ENCODE results near the gene LCE2B. TPM values are rescaled to one million over a fixed set of nuclear protein-coding genes. Genes with fewer than 3 reads are reported as not detected.
"Not testable (repeated sequence)": the region's sequence is repeated elsewhere in the genome, so short reads cannot be mapped to it uniquely, and the experiment has no call there.

The LCE2B gene
- total RNA-seq, 1 donor from 2014 or later = not detected

GRCh38 chr1:152667648-152668047 is 18.3 kb upstream of the LCE2B start:
- no peaks in the 10 kb centered on the region for H3K36me3 Mint-ChIP-seq (ENCODE audit: low read depth, unreplicated experiment)
- H3K27me3 Mint-ChIP-seq (ENCODE audit: unreplicated experiment) = no peaks in the 10 kb centered on the region
- DNase-seq (ENCODE audit: low spot score) = no peak
- H3K27ac Mint-ChIP-seq (ENCODE audit: unreplicated experiment) = no peak overlapping the region
- H3K4me1 Mint-ChIP-seq (ENCODE audit: unreplicated experiment) = no peaks in the 10 kb centered on the region
- H3K4me3 Mint-ChIP-seq (ENCODE audit: unreplicated experiment) = no peak overlapping the region
- TF ChIP-seq CTCF (IDR thresholded peaks at IDR 0.05; ENCODE audit: unreplicated experiment) = no peak
- H3K9me3 Mint-ChIP-seq (ENCODE audit: unreplicated experiment) = no peaks in the 10 kb centered on the region

- no peak overlapping the region for H3K27ac Mint-ChIP-seq (ENCODE audit: unreplicated experiment)
- H3K36me3 Mint-ChIP-seq (ENCODE audit: low read depth, unreplicated experiment) = no peaks in the 10 kb centered on the region
- no peaks in the 10 kb centered on the region for H3K9me3 Mint-ChIP-seq (ENCODE audit: unreplicated experiment)
Observed at GRCh38 chr1:152673016-152673415, 12.9 kb upstream of the LCE2B start.

DNA sequence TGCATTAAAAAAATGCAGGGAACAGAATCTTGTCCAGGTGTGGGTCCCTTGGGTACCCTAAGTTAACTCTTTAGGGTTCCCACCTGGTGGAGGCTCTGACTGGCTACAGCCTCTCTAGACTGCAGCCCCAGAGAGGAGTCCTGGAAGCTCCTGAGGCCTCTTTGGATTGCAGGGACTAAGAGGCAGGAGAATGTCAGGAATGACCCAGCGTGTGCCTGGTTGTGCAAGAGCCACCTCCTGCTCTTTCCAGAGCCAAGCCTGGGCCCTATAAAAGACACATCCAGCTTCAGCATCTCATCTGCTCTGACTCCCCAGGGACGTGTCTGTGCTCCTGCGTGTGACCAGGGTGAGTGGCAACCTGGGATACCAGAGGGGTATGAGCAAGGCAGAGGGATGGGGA is 10.9 kb upstream of the LCE2B start, which contains the start of gene LCE2C:
Gene LCE2C, plus strand, starts transcription at position 297 of the 400 bp plus-strand sequence. CDS start 737 bp downstream, outside the sequence.
- not testable (repeated sequence) for H3K4me3 Mint-ChIP-seq (ENCODE audit: unreplicated experiment); H3K27ac Mint-ChIP-seq (ENCODE audit: unreplicated experiment); H3K4me1 Mint-ChIP-seq (ENCODE audit: unreplicated experiment); DNase-seq (ENCODE audit: low spot score); H3K27me3 Mint-ChIP-seq (ENCODE audit: unreplicated experiment); H3K36me3 Mint-ChIP-seq (ENCODE audit: low read depth, unreplicated experiment); H3K9me3 Mint-ChIP-seq (ENCODE audit: unreplicated experiment)

More at GRCh38 chr1:152673016-152673415, 12.9 kb upstream of the LCE2B start:
- no peak for DNase-seq (ENCODE audit: low spot score)
- no peak overlapping the region for H3K4me3 Mint-ChIP-seq (ENCODE audit: unreplicated experiment)
- H3K27me3 Mint-ChIP-seq (ENCODE audit: unreplicated experiment) = no peaks in the 10 kb centered on the region
- H3K4me1 Mint-ChIP-seq (ENCODE audit: unreplicated experiment) = no peaks in the 10 kb centered on the region
- no peak for TF ChIP-seq CTCF (IDR thresholded peaks at IDR 0.05; ENCODE audit: unreplicated experiment)

DNA sequence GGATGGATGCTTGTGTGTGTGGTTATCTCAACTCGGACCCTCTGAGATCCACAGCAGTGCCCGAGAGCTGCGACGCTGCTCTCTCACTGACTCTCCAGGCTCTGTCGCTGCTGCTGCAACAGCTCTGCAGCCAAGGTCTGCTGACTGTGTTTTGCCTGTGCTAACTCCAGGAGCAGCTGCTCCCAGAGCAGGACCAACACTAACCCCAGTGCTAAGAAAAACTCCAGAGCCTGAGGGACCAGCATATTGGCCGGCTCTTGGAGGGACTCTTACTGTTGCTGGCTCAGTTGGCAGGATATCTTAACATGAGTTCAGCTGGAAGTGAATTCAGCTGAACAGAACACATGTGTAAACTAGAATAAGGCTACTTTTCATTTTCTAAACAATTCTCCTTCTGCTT is 6.5 kb upstream of the LCE2B start:
- TF ChIP-seq CTCF (IDR thresholded peaks at IDR 0.05; ENCODE audit: unreplicated experiment) = no peak
- H3K4me3 Mint-ChIP-seq (ENCODE audit: unreplicated experiment) = no peak overlapping the region
- H3K4me1 Mint-ChIP-seq (ENCODE audit: unreplicated experiment) = no peaks in the 10 kb centered on the region
- no peak overlapping the region for H3K27ac Mint-ChIP-seq (ENCODE audit: unreplicated experiment)
- no peak for DNase-seq (ENCODE audit: low spot score)
- no peaks in the 10 kb centered on the region for H3K27me3 Mint-ChIP-seq (ENCODE audit: unreplicated experiment)
- no peaks in the 10 kb centered on the region for H3K9me3 Mint-ChIP-seq (ENCODE audit: unreplicated experiment)
- no peaks in the 10 kb centered on the region for H3K36me3 Mint-ChIP-seq (ENCODE audit: low read depth, unreplicated experiment)

- Mint-ChIP-seq H3K4me1 (ENCODE audit: unreplicated experiment) (no peaks in the 10 kb centered on the region), H3K36me3 (ENCODE audit: low read depth, unreplicated experiment) (no peaks in the 10 kb centered on the region), H3K4me3 (ENCODE audit: unreplicated experiment) (no peak overlapping the region), H3K9me3 (ENCODE audit: unreplicated experiment) (no peaks in the 10 kb centered on the region), H3K27me3 (ENCODE audit: unreplicated experiment) (no peaks in the 10 kb centered on the region), H3K27ac (ENCODE audit: unreplicated experiment) (no peak overlapping the region)
- no peak for TF ChIP-seq CTCF (IDR thresholded peaks at IDR 0.05; ENCODE audit: unreplicated experiment)
- no peak for DNase-seq (ENCODE audit: low spot score)
Observed at GRCh38 chr1:152681616-152682015, 4.3 kb upstream of the LCE2B start.

Measured in endothelial cell (in vitro differentiated cells).